H9 (cell line): ENCODE data around the gene CNN3. TPM values are rescaled to one million over a fixed set of nuclear protein-coding genes. Genes with fewer than 3 reads are reported as not detected.

ENCODE experiments used
- DNase-seq: peaks from one replicate; pipeline ENCODE4 v3.0.0-alpha.2; 2017
- H2AFZ ChIP-seq: one replicate; pipeline ENCODE4 v1.6.1; 2013; ENCODE audit warnings: mild to moderate bottlenecking, low read length, control low read depth, moderate library complexity
- H2AK5ac ChIP-seq: 2 replicates; pipeline ENCODE4 v1.6.1; 2013; ENCODE audit warnings: low read length, control low read depth, mixed read lengths; ENCODE audit not compliant: insufficient read length
- H2BK120ac ChIP-seq: one replicate; pipeline ENCODE4 v1.6.1; 2013; ENCODE audit warnings: low read depth, mild to moderate bottlenecking, low read length, control low read depth, inconsistent platforms; ENCODE audit not compliant: poor library complexity, severe bottlenecking
- H2BK12ac ChIP-seq: 2 replicates; pipeline ENCODE4 v1.6.1; 2013; ENCODE audit warnings: low read length, control low read depth, mixed read lengths, low read depth; ENCODE audit not compliant: insufficient read length
- H2BK15ac ChIP-seq: 2 replicates; pipeline ENCODE4 v1.6.1; 2013; ENCODE audit warnings: low read depth, low read length, control low read depth
- H2BK20ac ChIP-seq: one replicate; pipeline ENCODE4 v1.6.1; 2013; ENCODE audit warnings: low read depth, mild to moderate bottlenecking, low read length, control low read depth, inconsistent platforms; ENCODE audit not compliant: poor library complexity, severe bottlenecking
- H2BK5ac ChIP-seq: 2 replicates; pipeline ENCODE4 v1.6.1; 2013; ENCODE audit warnings: low read length, control low read depth, mixed read lengths; ENCODE audit not compliant: insufficient read length
- H3K14ac ChIP-seq: 2 replicates; pipeline ENCODE4 v1.6.1; 2013; ENCODE audit warnings: low read length, control low read depth; ENCODE audit not compliant: insufficient read depth
- H3K18ac ChIP-seq: 2 replicates; pipeline ENCODE4 v1.6.1; 2013; ENCODE audit warnings: low read depth, mild to moderate bottlenecking, mixed read lengths, low read length, control low read depth; ENCODE audit not compliant: insufficient read length
- H3K23ac ChIP-seq: 2 replicates; pipeline ENCODE4 v1.6.1; 2013; ENCODE audit warnings: low read length, control low read depth, mixed read lengths, low read depth; ENCODE audit not compliant: insufficient read length
- H3K23me2 ChIP-seq: 2 replicates; pipeline ENCODE4 v1.6.1; 2013; ENCODE audit warnings: low read depth, mild to moderate bottlenecking, mixed read lengths, low read length, control low read depth; ENCODE audit not compliant: insufficient read length, poor library complexity, severe bottlenecking
- H3K27ac ChIP-seq: 2 replicates; pipeline ENCODE4 v1.5.1; 2013; ENCODE audit warnings: low read length, control low read depth, mixed read lengths, low read depth; ENCODE audit not compliant: insufficient read length
- H3K27me3 ChIP-seq: 2 replicates; pipeline ENCODE4 v1.6.1; 2013; ENCODE audit warnings: low read length, control low read depth, inconsistent platforms; ENCODE audit not compliant: insufficient read depth
- H3K4ac ChIP-seq: 2 replicates; pipeline ENCODE4 v1.6.1; 2013; ENCODE audit warnings: low read depth, mild to moderate bottlenecking, control low read depth, inconsistent platforms, low read length, moderate library complexity
- H3K4me1 ChIP-seq: 2 replicates; pipeline ENCODE4 v1.6.1; 2013; ENCODE audit warnings: low read length, control low read depth, inconsistent platforms; ENCODE audit not compliant: insufficient read depth
- H3K4me2 ChIP-seq: 2 replicates; pipeline ENCODE4 v1.6.1; 2013; ENCODE audit warnings: low read length, control low read depth, mixed read lengths; ENCODE audit not compliant: insufficient read length, insufficient read depth
- H3K56ac ChIP-seq: 2 replicates; pipeline ENCODE4 v1.6.1; 2013; ENCODE audit warnings: low read depth, mild to moderate bottlenecking, mixed read lengths, low read length, control low read depth; ENCODE audit not compliant: insufficient read length
- H3K79me1 ChIP-seq: 2 replicates; pipeline ENCODE4 v1.6.1; 2013; ENCODE audit warnings: low read depth, mild to moderate bottlenecking, moderate library complexity, low read length, control low read depth, inconsistent platforms; ENCODE audit not compliant: insufficient read depth, poor library complexity, severe bottlenecking
- H3K79me2 ChIP-seq: 2 replicates; pipeline ENCODE4 v1.6.1; 2013; ENCODE audit warnings: low read length, control low read depth, inconsistent platforms; ENCODE audit not compliant: insufficient read depth
- H3K9ac ChIP-seq: 2 replicates; pipeline ENCODE4 v1.6.1; 2013; ENCODE audit warnings: low read length, control low read depth, mixed read lengths; ENCODE audit not compliant: insufficient read length; ENCODE audit errors: extremely low read depth
- H3K9me3 ChIP-seq: one replicate; pipeline ENCODE4 v1.6.1; 2013; ENCODE audit warnings: low read depth, low read length, inconsistent platforms; ENCODE audit not compliant: control insufficient read depth
- H3T11ph ChIP-seq: one replicate; pipeline ENCODE4 v1.6.1; 2013; ENCODE audit warnings: mild to moderate bottlenecking, low read length, control low read depth, inconsistent platforms
- H4K20me1 ChIP-seq: one replicate; pipeline ENCODE4 v1.6.1; 2013; ENCODE audit not compliant: control insufficient read depth, insufficient read length, insufficient read depth
- H4K5ac ChIP-seq: 2 replicates; pipeline ENCODE4 v1.6.1; 2013; ENCODE audit warnings: low read depth, mild to moderate bottlenecking, mixed read lengths, low read length, control low read depth; ENCODE audit not compliant: insufficient read length
- H4K8ac ChIP-seq: replicated peaks from 2 replicates; pipeline ENCODE4 v1.6.1; 2013; ENCODE audit warnings: low read length, control low read depth, mixed read lengths, low read depth; ENCODE audit not compliant: insufficient read length
- H4K91ac ChIP-seq: 2 replicates; pipeline ENCODE4 v1.6.1; 2013; ENCODE audit warnings: low read depth, mild to moderate bottlenecking, moderate library complexity, mixed read lengths, low read length, control low read depth; ENCODE audit not compliant: insufficient read length
- H3K27ac Mint-ChIP-seq, 3 experiments: 2 replicates in 2 of 3; 3 replicates in 1 of 3; pipeline ENCODE4 v1.8.0; 2020 to 2021; ENCODE audit warnings: mixed read lengths in 3 of 3, mild to moderate bottlenecking in 1 of 3, moderate library complexity in 1 of 3
- H3K27me3 Mint-ChIP-seq: 2 replicates; pipeline ENCODE4 v1.8.0; 2021; ENCODE audit warnings: low read depth, mild to moderate bottlenecking, moderate library complexity, mixed read lengths
- H3K36me3 Mint-ChIP-seq, 3 experiments: 2 replicates in 2 of 3; 3 replicates in 1 of 3; pipeline ENCODE4 v1.8.0; 2020 to 2021; ENCODE audit warnings: low read depth in 3 of 3, mixed read lengths in 3 of 3; ENCODE audit not compliant: insufficient read depth in 1 of 3
- H3K4me1 Mint-ChIP-seq, 2 experiments: 2 replicates each; pipeline ENCODE4 v1.8.0; 2020; ENCODE audit warnings: mixed read lengths in 2 of 2
- H3K4me3 Mint-ChIP-seq, 2 experiments: 2 replicates in 1 of 2; 3 replicates in 1 of 2; pipeline ENCODE4 v1.8.0; 2020 to 2021; ENCODE audit warnings: mild to moderate bottlenecking in 2 of 2, mixed read lengths in 2 of 2, moderate library complexity in 1 of 2
- H3K9me3 Mint-ChIP-seq, 2 experiments: 2 replicates in 1 of 2; 3 replicates in 1 of 2; pipeline ENCODE4 v1.8.0; 2020; ENCODE audit warnings: mild to moderate bottlenecking in 2 of 2, mixed read lengths in 2 of 2, moderate library complexity in 1 of 2
- WGBS: extraction: QIAGEN DNeasy Blood & Tissue Kit; methylation state at CpG from one replicate; pipeline ENCODE4 v1.1.7; 2013; ENCODE audit warnings: missing lambda C conversion rate, low lambda C conversion rate, mixed read lengths; ENCODE audit not compliant: insufficient read length; ENCODE audit errors: extremely low coverage; 5-methylcytosine and 5-hydroxymethylcytosine counted together
- total RNA-seq: library from RNA; stranded (reverse); gene quantifications from 2 replicates; pipeline ENCODE4 v1.2.1, GENCODE V29; 2021
- TF ChIP-seq, protein P1 (sequence below): fragments of 200-600 bp; sonication (generic); conservative IDR thresholded peaks from 3 replicates; pipeline ENCODE4 v1.8.0; 2021; ENCODE audit warnings: antibody characterized with exemption, mild to moderate bottlenecking

Gene CNN3
- total RNA-seq, 1 experiment from 2014 or later, result 279 TPM

DNA sequence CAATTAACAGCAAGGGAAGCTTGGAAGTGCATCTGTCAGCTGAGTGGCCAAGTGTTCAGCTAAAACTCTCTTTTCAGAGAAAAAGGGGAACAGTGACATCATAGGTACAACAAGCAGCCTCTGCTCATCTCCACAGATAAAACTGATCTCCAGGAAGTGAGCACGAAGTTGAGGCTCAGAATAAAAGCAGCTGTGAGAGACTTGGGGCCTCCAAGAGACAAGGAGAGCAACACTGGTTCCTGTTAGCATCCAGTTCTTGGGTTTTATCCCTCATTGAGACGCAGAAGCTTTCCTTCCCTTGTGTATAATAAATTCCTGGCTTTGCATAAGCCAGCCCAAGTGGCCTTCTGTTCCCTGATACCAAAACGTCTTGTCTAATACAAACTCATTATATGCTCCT lies 20.0 kb upstream of the CNN3 start:
- Histone ChIP-seq H2BK5ac (no peak overlapping the region), H3K14ac (no peak overlapping the region), H3K79me1 (no peaks in the 10 kb centered on the region), H3K79me2 (no peaks in the 10 kb centered on the region), H3K9ac (no peak overlapping the region), H2BK120ac (no peak overlapping the region), H4K8ac (no peak overlapping the region), H3K9me3 (no peaks in the 10 kb centered on the region), H3K23ac (no peak overlapping the region), H2BK15ac (no peak overlapping the region), H3K4me2 (no peak overlapping the region), H4K5ac (no peak overlapping the region), H2BK12ac (no peak overlapping the region), H3K27me3 (no peaks in the 10 kb centered on the region), H2AK5ac (no peak overlapping the region), H3K18ac (no peak overlapping the region), H3K27ac (no peak overlapping the region), H4K91ac (no peak overlapping the region), H3K56ac (no peak overlapping the region), H3K23me2 (no peaks in the 10 kb centered on the region), H3K4me1 (no peaks in the 10 kb centered on the region), H3K4ac (no peak overlapping the region), H4K20me1 (no peaks in the 10 kb centered on the region), H2AFZ (no peak overlapping the region), H3T11ph (no peak overlapping the region), H2BK20ac (no peak overlapping the region)
- TF ChIP-seq, protein P1, sequence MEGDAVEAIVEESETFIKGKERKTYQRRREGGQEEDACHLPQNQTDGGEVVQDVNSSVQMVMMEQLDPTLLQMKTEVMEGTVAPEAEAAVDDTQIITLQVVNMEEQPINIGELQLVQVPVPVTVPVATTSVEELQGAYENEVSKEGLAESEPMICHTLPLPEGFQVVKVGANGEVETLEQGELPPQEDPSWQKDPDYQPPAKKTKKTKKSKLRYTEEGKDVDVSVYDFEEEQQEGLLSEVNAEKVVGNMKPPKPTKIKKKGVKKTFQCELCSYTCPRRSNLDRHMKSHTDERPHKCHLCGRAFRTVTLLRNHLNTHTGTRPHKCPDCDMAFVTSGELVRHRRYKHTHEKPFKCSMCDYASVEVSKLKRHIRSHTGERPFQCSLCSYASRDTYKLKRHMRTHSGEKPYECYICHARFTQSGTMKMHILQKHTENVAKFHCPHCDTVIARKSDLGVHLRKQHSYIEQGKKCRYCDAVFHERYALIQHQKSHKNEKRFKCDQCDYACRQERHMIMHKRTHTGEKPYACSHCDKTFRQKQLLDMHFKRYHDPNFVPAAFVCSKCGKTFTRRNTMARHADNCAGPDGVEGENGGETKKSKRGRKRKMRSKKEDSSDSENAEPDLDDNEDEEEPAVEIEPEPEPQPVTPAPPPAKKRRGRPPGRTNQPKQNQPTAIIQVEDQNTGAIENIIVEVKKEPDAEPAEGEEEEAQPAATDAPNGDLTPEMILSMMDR, result no peak
- Mint-ChIP-seq H3K4me1 (peaks cover 0 to 5% of the 10 kb centered on the region in 2 experiments; a peak in 2 of 4 replicates), H3K27ac (no peak overlapping the region), H3K36me3 (no peaks in the 10 kb centered on the region), H3K27me3 (no peaks in the 10 kb centered on the region), H3K4me3 (no peak overlapping the region), H3K9me3 (no peaks in the 10 kb centered on the region)
- no CpG with 5 or more reads among the region's 3 CpGs for WGBS
- DNase-seq, result no peak
